SKM-1 (cell line): ENCODE data around the gene EPDR1.
A peak's percentile ranks its signal among the peaks of the same experiment; 100 is the strongest.

Source experiments
- DNase-seq: peaks from one replicate; lab custom pipeline; 2025; ENCODE audit not compliant: unreplicated experiment; lab: John Stamatoyannopoulos, UW

The EPDR1 gene

GRCh38 chr7:37973915-37974314 lies 53.5 kb downstream of the EPDR1 start:
- DNase-seq = no peak

GRCh38 chr7:37974711-37975110 lies 54.3 kb downstream of the EPDR1 start:
- no peak for DNase-seq

- no peak for DNase-seq
Measured at GRCh38 chr7:37977243-37977642, 56.8 kb downstream of the EPDR1 start.

- no peak for DNase-seq
Measured at GRCh38 chr7:37981664-37982063, 61.2 kb downstream of the EPDR1 start.

- no peak for DNase-seq
Measured at GRCh38 chr7:37982423-37982822, 62.0 kb downstream of the EPDR1 start.

- no peak for DNase-seq
Measured at GRCh38 chr7:37984750-37985390, 64.4 kb downstream of the EPDR1 start.

GRCh38 chr7:37986908-37987330 lies 66.5 kb downstream of the EPDR1 start:
- no peak for DNase-seq

- DNase-seq = peak; percentile 27
Measured at GRCh38 chr7:37987732-37988131, 67.3 kb downstream of the EPDR1 start.

- DNase-seq = no peak
Measured at GRCh38 chr7:37988721-37989650, 68.5 kb downstream of the EPDR1 start.

- DNase-seq = no peak
Measured at GRCh38 chr7:37990337-37990736, 69.9 kb downstream of the EPDR1 start.

- DNase-seq = no peak
Measured at GRCh38 chr7:37993060-37993501, 72.6 kb downstream of the EPDR1 start.

GRCh38 chr7:37999673-38000072 lies 79.2 kb downstream of the EPDR1 start:
- no peak for DNase-seq

GRCh38 chr7:38000272-38000671 lies 79.8 kb downstream of the EPDR1 start:
- DNase-seq = no peak
